SK-N-MC (cell line): ENCODE results near the gene CTNNA1.
"Not testable (repeated sequence)": the region's sequence is repeated elsewhere in the genome, so short reads cannot be mapped to it uniquely, and the experiment has no call there.

ENCODE experiments used
- DNase-seq: peaks from one replicate; pipeline ENCODE4 v3.0.0-alpha.2; 2011; ENCODE audit warnings: low read depth, low spot score
- H3K27ac ChIP-seq: fragments of 200-600 bp; sonication (generic); 2 replicates; pipeline ENCODE4 v1.5.1; 2016; ENCODE audit warnings: mixed run types
- H3K36me3 ChIP-seq: fragments of 200-600 bp; sonication (generic); 2 replicates; pipeline ENCODE4 v1.6.1; 2017; ENCODE audit warnings: antibody characterized with exemption, low read length, mixed read lengths; ENCODE audit not compliant: insufficient read depth
- H3K4me3 ChIP-seq: fragments of 200-600 bp; sonication (generic); 2 replicates; pipeline ENCODE4 v1.5.1; 2016
- H3K9ac ChIP-seq: fragments of 200-600 bp; sonication (generic); 2 replicates; pipeline ENCODE4 v1.8.0; 2017; ENCODE audit warnings: mixed run types, mixed read lengths; ENCODE audit not compliant: insufficient read length
- H3K9me3 ChIP-seq: fragments of 200-600 bp; sonication (generic); 2 replicates; pipeline ENCODE4 v1.6.1; 2017; ENCODE audit warnings: low read depth, mild to moderate bottlenecking, antibody characterized with exemption, low read length, moderate library complexity, mixed read lengths
- EZH2 ChIP-seq: fragments of 200-600 bp; sonication (generic); IDR thresholded peaks from one replicate; pipeline ENCODE4 v1.6.1; 2017; ENCODE audit warnings: antibody characterized with exemption
- FOXP2 ChIP-seq: optimal IDR thresholded peaks from 2 replicates; pipeline ENCODE3; 2011; ENCODE audit warnings: mild to moderate bottlenecking, moderate library complexity; ENCODE audit not compliant: insufficient read depth; ENCODE audit errors: extremely low read length, control extremely low read depth
- POLR2AphosphoS5 ChIP-seq: IDR thresholded peaks from 2 replicates; pipeline ENCODE4 v1.6.1; 2012; ENCODE audit warnings: mild to moderate bottlenecking, low read depth, low read length, borderline replicate concordance

CTNNA1 gene

GRCh38 chr5:138762110-138762509 is 8.9 kb downstream of the CTNNA1 start:
- H3K9me3 ChIP-seq: no peaks in the 10 kb centered on the region
- no peak overlapping the region for H3K27ac ChIP-seq
- no peak overlapping the region for H3K9ac ChIP-seq
- DNase-seq: no peak
- TF ChIP-seq POLR2AphosphoS5: no peak
- TF ChIP-seq EZH2: no peak
- TF ChIP-seq FOXP2: no peak
- no peak overlapping the region for H3K4me3 ChIP-seq
- peaks cover 12% of the 10 kb centered on the region for H3K36me3 ChIP-seq

GRCh38 chr5:138763037-138763778 is 10.0 kb downstream of the CTNNA1 start:
- peaks cover 12% of the 10 kb centered on the region for H3K36me3 ChIP-seq
- no peak overlapping the region for H3K4me3 ChIP-seq
- no peak for DNase-seq
- no peaks in the 10 kb centered on the region for H3K9me3 ChIP-seq
- H3K27ac ChIP-seq: no peak overlapping the region
- no peak overlapping the region for H3K9ac ChIP-seq
- TF ChIP-seq POLR2AphosphoS5: no peak

- H3K27ac ChIP-seq: no peak overlapping the region
- DNase-seq: no peak
- no peak for TF ChIP-seq EZH2
- TF ChIP-seq POLR2AphosphoS5: no peak
- TF ChIP-seq FOXP2: no peak
- no peak overlapping the region for H3K9ac ChIP-seq
- H3K9me3 ChIP-seq: no peaks in the 10 kb centered on the region
- no peak overlapping the region for H3K4me3 ChIP-seq
- H3K36me3 ChIP-seq: no peaks in the 10 kb centered on the region
Observed at GRCh38 chr5:138770291-138770690, 17.1 kb downstream of the CTNNA1 start.

- H3K9ac ChIP-seq: no peak overlapping the region
- H3K4me3 ChIP-seq: no peak overlapping the region
- H3K9me3 ChIP-seq: no peaks in the 10 kb centered on the region
- no peaks in the 10 kb centered on the region for H3K36me3 ChIP-seq
- no peak for DNase-seq
- no peak for TF ChIP-seq EZH2
- TF ChIP-seq FOXP2: no peak
- no peak for TF ChIP-seq POLR2AphosphoS5
- H3K27ac ChIP-seq: no peak overlapping the region
Observed at GRCh38 chr5:138770977-138771376, 17.8 kb downstream of the CTNNA1 start.

GRCh38 chr5:138772986-138773594 is 19.9 kb downstream of the CTNNA1 start:
- no peak overlapping the region for H3K9ac ChIP-seq
- DNase-seq: no peak
- TF ChIP-seq FOXP2: no peak

GRCh38 chr5:138773624-138774023 is 20.4 kb downstream of the CTNNA1 start:
- H3K36me3 ChIP-seq, H3K9me3 ChIP-seq, H3K9ac ChIP-seq, H3K4me3 ChIP-seq, H3K27ac ChIP-seq, DNase-seq: not testable (repeated sequence)

More at GRCh38 chr5:138772986-138773594, 19.9 kb downstream of the CTNNA1 start:
- Histone ChIP-seq H3K4me3 (no peak overlapping the region), H3K36me3 (peaks cover 1% of the 10 kb centered on the region; the same call in 1 of the 2 replicates), H3K27ac (no peak overlapping the region), H3K9me3 (no peaks in the 10 kb centered on the region)

GRCh38 chr5:138775034-138775433 is 21.8 kb downstream of the CTNNA1 start:
- Histone ChIP-seq H3K9me3 (no peaks in the 10 kb centered on the region), H3K4me3 (no peak overlapping the region), H3K27ac (no peak overlapping the region), H3K36me3 (peaks cover 7% of the 10 kb centered on the region; the same call in 1 of the 2 replicates), H3K9ac (no peak overlapping the region)
- no peak for TF ChIP-seq FOXP2
- TF ChIP-seq EZH2: no peak
- TF ChIP-seq POLR2AphosphoS5: no peak
- DNase-seq: no peak

GRCh38 chr5:138778234-138778633 is 25.0 kb downstream of the CTNNA1 start:
- H3K4me3 ChIP-seq: no peak overlapping the region
- TF ChIP-seq EZH2: no peak
- TF ChIP-seq FOXP2: no peak
- TF ChIP-seq POLR2AphosphoS5: no peak
- H3K9ac ChIP-seq: no peak overlapping the region
- H3K27ac ChIP-seq: no peak overlapping the region
- no peaks in the 10 kb centered on the region for H3K9me3 ChIP-seq
- H3K36me3 ChIP-seq: peaks cover 19% of the 10 kb centered on the region; the same call in 1 of the 2 replicates
- DNase-seq: peak; percentile 18

- Histone ChIP-seq H3K4me3 (no peak overlapping the region), H3K36me3 (peaks cover 29% of the 10 kb centered on the region), H3K9me3 (no peaks in the 10 kb centered on the region), H3K27ac (no peak overlapping the region), H3K9ac (no peak overlapping the region)
- TF ChIP-seq FOXP2 (no peak), POLR2AphosphoS5 (no peak), EZH2 (no peak)
- DNase-seq: no peak
Observed at GRCh38 chr5:138783976-138784375, 30.8 kb downstream of the CTNNA1 start.

GRCh38 chr5:138784590-138784989 is 31.4 kb downstream of the CTNNA1 start:
- TF ChIP-seq POLR2AphosphoS5 (no peak), EZH2 (no peak), FOXP2 (no peak)
- DNase-seq: no peak
- Histone ChIP-seq H3K27ac (no peak overlapping the region), H3K4me3 (no peak overlapping the region), H3K36me3 (peaks cover 29% of the 10 kb centered on the region), H3K9me3 (no peaks in the 10 kb centered on the region), H3K9ac (no peak overlapping the region)
